Lung (tissue), 12 donors: Measurements from ENCODE around the gene EHD4. TPM values are rescaled to one million over a fixed set of nuclear protein-coding genes. Genes with fewer than 3 reads are reported as not detected.

ENCODE experiments used
- ATAC-seq: fragments of 200-7000 bp; cut with Tn5 transposase; one replicate; pipeline ENCODE4 v1.9.1; 2020; ENCODE audit warnings: moderate number of reproducible peaks; ENCODE audit not compliant: insufficient read depth, low FRiP score
- DNase-seq, 3 donors: peaks; one replicate each; pipeline ENCODE4 v3.0.0-alpha.2; 2013 to 2017
- H3K27ac ChIP-seq, 2 donors: one replicate each; pipeline ENCODE4 v1.5.1; 2013; ENCODE audit warnings: mild to moderate bottlenecking in 2 of 2, moderate library complexity in 2 of 2, control low read depth in 1 of 2, inconsistent platforms in 1 of 2, low read depth in 1 of 2, low read length in 1 of 2
- H3K27me3 ChIP-seq, 3 donors: one replicate each; pipeline ENCODE4 v1.5.1; 2013; ENCODE audit warnings: low read length in 2 of 3; ENCODE audit not compliant: control insufficient read depth in 3 of 3, insufficient read depth in 3 of 3
- H3K36me3 ChIP-seq, 4 donors: one replicate each; pipeline ENCODE4 v1.5.1; 2013; ENCODE audit warnings: low read length in 4 of 4, mild to moderate bottlenecking in 1 of 4, moderate library complexity in 1 of 4; ENCODE audit not compliant: control insufficient read depth in 4 of 4, insufficient read depth in 4 of 4
- H3K4me1 ChIP-seq, 5 donors: one replicate each; pipeline ENCODE4 v1.5.1; 2013; ENCODE audit warnings: low read length in 5 of 5, mild to moderate bottlenecking in 2 of 5, moderate library complexity in 1 of 5; ENCODE audit not compliant: control insufficient read depth in 5 of 5, insufficient read depth in 5 of 5
- H3K4me3 ChIP-seq: one replicate; pipeline ENCODE4 v1.5.1; 2013; ENCODE audit warnings: mild to moderate bottlenecking, control low read depth, moderate library complexity
- H3K9ac ChIP-seq, 2 donors: one replicate each; pipeline ENCODE4 v1.5.1; 2013; ENCODE audit warnings: low read length in 2 of 2, control low read depth in 1 of 2; ENCODE audit not compliant: insufficient read depth in 1 of 2
- H3K9me3 ChIP-seq, 4 donors: one replicate each; pipeline ENCODE4 v1.5.1; 2013; ENCODE audit warnings: low read length in 3 of 4, mild to moderate bottlenecking in 1 of 4, moderate library complexity in 1 of 4; ENCODE audit not compliant: control insufficient read depth in 4 of 4, insufficient read depth in 3 of 4
- CTCF ChIP-seq: IDR thresholded peaks from 2 replicates; pipeline ENCODE4 v1.5.1; 2012; ENCODE audit warnings: mild to moderate bottlenecking; ENCODE audit errors: control extremely low read depth, extremely low read depth
- WGBS, 2 donors: extraction: QIAGEN DNeasy Blood & Tissue Kit; methylation state at CpG; one replicate each; pipeline ENCODE4 v1.1.7; 2013; 5-methylcytosine and 5-hydroxymethylcytosine counted together
- polyA plus RNA-seq, 2 donors: library from polyadenylated mRNA; stranded (reverse); fragments of 200-250 nt; gene quantifications; one replicate each; pipeline ENCODE4 v1.2.1, GENCODE V29; 2013
- total RNA-seq, 2 donors: library from RNA; depleted of rRNA in 1 of 2; stranded (reverse); fragments of >200 nt in 1 of 2; gene quantifications; one replicate each; pipeline ENCODE4 v1.2.1, GENCODE V29; 2014 to 2021
- donor health status: control.
- donor health status: control.
- donor health status: Bipolar disorder and iron deficiency.
- donor health status: healthy.
- donor health status: DM: yes; HTN: yes; CAD: no.

The EHD4 gene
- total and polyA plus RNA-seq, 4 donors: 16.4 to 36.3 (median 25.9) TPM

DNA sequence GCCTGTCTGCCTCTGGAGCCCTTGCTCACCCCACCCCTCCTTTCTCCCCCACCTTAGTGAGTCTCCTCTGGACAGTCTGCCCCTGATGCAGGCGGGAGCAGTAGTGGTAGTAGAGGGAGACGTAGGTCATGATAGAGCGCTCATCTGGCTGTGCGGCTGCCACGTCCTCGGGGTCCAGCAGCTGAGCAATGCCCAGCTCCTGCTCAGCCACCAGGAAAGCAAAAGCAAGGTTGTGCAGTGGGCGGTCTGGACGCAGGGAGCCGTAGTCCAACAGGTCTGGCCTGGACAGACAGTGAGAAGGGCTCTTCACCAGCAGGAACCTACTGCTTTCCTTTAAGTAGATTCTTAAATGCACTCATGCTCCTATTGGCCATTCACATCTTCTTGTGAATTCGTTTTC is 85.2 kb downstream of the EHD4 start:
- no peaks in the 10 kb centered on the region for H3K27me3 ChIP-seq
- TF ChIP-seq CTCF: no peak
- no peaks in the 10 kb centered on the region for H3K36me3 ChIP-seq
- 86 to 91% methylated on average over 10 of the region's 10 CpGs for WGBS, 2 donors
- H3K4me1 ChIP-seq: peaks cover 0 to 8% (median 0%) of the 10 kb centered on the region in 5 donors
- H3K27ac ChIP-seq: no peak overlapping the region
- H3K4me3 ChIP-seq: no peak overlapping the region
- no peak for DNase-seq
- no peak for ATAC-seq
- H3K9ac ChIP-seq: no peak overlapping the region
- no peaks in the 10 kb centered on the region for H3K9me3 ChIP-seq

DNA sequence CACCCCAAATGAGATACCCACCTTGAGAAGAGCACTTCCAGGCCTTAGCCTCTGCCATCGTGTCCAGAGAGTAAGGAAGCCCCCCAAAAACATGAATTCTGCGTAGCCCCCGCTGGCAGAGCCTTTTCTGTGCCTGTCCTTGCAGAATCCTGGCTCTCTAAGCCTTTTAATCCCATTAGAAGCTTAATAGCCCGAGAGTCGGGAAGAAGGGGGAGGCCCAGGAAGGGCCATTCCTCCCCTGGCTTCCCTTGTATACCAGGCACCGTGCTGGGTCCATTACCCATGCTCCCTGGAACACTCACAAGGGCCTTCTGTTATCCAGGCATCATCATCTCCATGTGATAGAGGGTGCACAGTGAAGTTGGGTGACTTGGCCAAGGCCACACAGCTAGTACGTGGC is 85.6 kb downstream of the EHD4 start:
- H3K4me1 ChIP-seq: peaks cover 0 to 8% (median 0%) of the 10 kb centered on the region in 5 donors
- H3K4me3 ChIP-seq: no peak overlapping the region
- TF ChIP-seq CTCF: no peak
- H3K27me3 ChIP-seq: no peaks in the 10 kb centered on the region
- no peaks in the 10 kb centered on the region for H3K36me3 ChIP-seq
- H3K9ac ChIP-seq: no peak overlapping the region
- DNase-seq (no peak), ATAC-seq (no peak)
- no peaks in the 10 kb centered on the region for H3K9me3 ChIP-seq
- no peak overlapping the region for H3K27ac ChIP-seq
- WGBS, 2 donors: 95 to 96% methylated on average over 7 of the region's 7 CpGs

DNA sequence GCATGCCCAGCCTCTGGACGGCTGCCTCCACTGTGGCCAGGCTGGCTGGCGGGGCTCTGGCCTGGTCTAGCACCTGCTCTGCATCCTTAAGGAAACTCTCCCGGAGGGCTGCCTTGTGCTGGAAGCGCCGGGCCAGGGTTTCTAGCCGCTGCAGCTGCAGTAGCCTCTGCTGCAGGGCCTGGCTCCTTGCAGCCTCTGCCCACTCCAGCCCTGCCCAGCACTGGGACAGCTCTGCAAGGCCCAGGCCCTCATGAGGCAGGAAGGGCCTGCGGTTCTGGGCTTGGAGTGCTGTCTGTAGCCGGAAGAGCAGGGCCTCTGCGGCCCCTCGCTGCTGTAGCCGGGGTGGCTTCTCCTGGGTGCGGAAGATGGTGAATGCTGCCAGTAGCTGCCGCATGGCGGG is 86.5 kb downstream of the EHD4 start:
- Histone ChIP-seq H3K4me1 (peaks cover 0 to 8% (median 0%) of the 10 kb centered on the region in 5 donors), H3K4me3 (no peak overlapping the region), H3K27ac (no peak overlapping the region), H3K27me3 (peaks cover 0 to 3% (median 0%) of the 10 kb centered on the region in 3 donors), H3K9me3 (no peaks in the 10 kb centered on the region), H3K9ac (no peak overlapping the region), H3K36me3 (no peaks in the 10 kb centered on the region)
- no peak for TF ChIP-seq CTCF
- DNase-seq: no peak
- ATAC-seq: no peak
- WGBS, 2 donors: 98% methylated on average over 14 of the region's 14 CpGs

DNA sequence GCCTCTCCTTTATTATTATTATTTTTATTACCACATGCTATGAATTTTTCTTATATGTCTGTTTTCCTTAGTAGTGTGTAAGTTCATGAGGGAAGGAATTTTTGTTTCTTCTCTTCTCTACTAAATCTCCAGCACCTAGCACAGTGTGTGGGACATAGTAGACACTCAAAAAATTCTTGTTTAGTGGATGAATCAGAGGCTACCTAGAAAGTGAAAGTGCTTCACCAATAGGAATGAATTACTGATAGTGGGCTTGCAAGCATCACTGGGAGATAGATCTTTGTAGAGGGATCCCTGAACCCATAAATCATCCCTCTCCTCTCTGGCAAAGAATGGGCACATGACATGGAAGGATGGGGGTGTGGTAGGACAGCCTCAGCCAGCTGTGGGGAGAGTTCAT is 87.0 kb downstream of the EHD4 start:
- peaks cover 0 to 8% (median 0%) of the 10 kb centered on the region in 5 donors for H3K4me1 ChIP-seq
- no peaks in the 10 kb centered on the region for H3K36me3 ChIP-seq
- DNase-seq: no peak
- no peak for TF ChIP-seq CTCF
- no peak overlapping the region for H3K9ac ChIP-seq
- no peak overlapping the region for H3K27ac ChIP-seq
- ATAC-seq: no peak
- H3K4me3 ChIP-seq: no peak overlapping the region
- peaks cover 0 to 3% (median 0%) of the 10 kb centered on the region in 3 donors for H3K27me3 ChIP-seq
- H3K9me3 ChIP-seq: no peaks in the 10 kb centered on the region
